ENCODE measurements around the gene PRSS1.
"Not testable (repeated sequence)": the region's sequence is repeated elsewhere in the genome, so short reads cannot be mapped to it uniquely, and the experiment has no call there.

PRSS1 gene

GRCh38 chr7:142749218-142749993 is at the start of gene PRSS1:
TSS of gene PRSS1 (plus strand) at chr7:142749472. CDS start at chr7:142749485, 13 bp downstream.
- H3K9me3 ChIP-seq (ENCODE audit: control insufficient read depth in 5 of 5, low read length in 5 of 5): no peaks in the 10 kb centered on the region
- H3K4me1 ChIP-seq (ENCODE audit: control insufficient read depth in 5 of 5, insufficient read depth in 5 of 5, low read length in 5 of 5): no peaks in the 10 kb centered on the region
- no peak within 1 kb of the TSS for H3K9ac ChIP-seq (ENCODE audit: low read length in 5 of 5)
- peaks cover 0 to 7% (median 0%) of the 10 kb centered on the region in 5 donors for H3K27me3 ChIP-seq (ENCODE audit: control insufficient read depth in 5 of 5, insufficient read depth in 4 of 5, low read length in 5 of 5)
- H3K36me3 ChIP-seq (ENCODE audit: control insufficient read depth in 5 of 5, insufficient read depth in 5 of 5, low read length in 5 of 5): no peaks in the 10 kb centered on the region
- no peak within 1 kb of the TSS for H3K4me3 ChIP-seq (ENCODE audit: low read depth in 1 of 5, low read length in 5 of 5)
- no peak within 1 kb of the TSS for H3K27ac ChIP-seq (ENCODE audit: low read depth, low read length)

- not testable (repeated sequence) for H3K9ac ChIP-seq (ENCODE audit: low read length in 5 of 5); H3K27ac ChIP-seq (ENCODE audit: low read depth, low read length); H3K4me1 ChIP-seq (ENCODE audit: control insufficient read depth in 5 of 5, insufficient read depth in 5 of 5, low read length in 5 of 5); H3K36me3 ChIP-seq (ENCODE audit: control insufficient read depth in 5 of 5, insufficient read depth in 5 of 5, low read length in 5 of 5); H3K4me3 ChIP-seq (ENCODE audit: low read depth in 1 of 5, low read length in 5 of 5); H3K9me3 ChIP-seq (ENCODE audit: control insufficient read depth in 5 of 5, low read length in 5 of 5); H3K27me3 ChIP-seq (ENCODE audit: control insufficient read depth in 5 of 5, insufficient read depth in 4 of 5, low read length in 5 of 5)
Observed at GRCh38 chr7:142700935-142701334, 48.3 kb upstream of the PRSS1 start.

- Histone ChIP-seq H3K4me1 (ENCODE audit: control insufficient read depth in 5 of 5, insufficient read depth in 5 of 5, low read length in 5 of 5) (no peaks in the 10 kb centered on the region), H3K4me3 (ENCODE audit: low read depth in 1 of 5, low read length in 5 of 5) (no peak overlapping the region), H3K9me3 (ENCODE audit: control insufficient read depth in 5 of 5, low read length in 5 of 5) (no peaks in the 10 kb centered on the region), H3K36me3 (ENCODE audit: control insufficient read depth in 5 of 5, insufficient read depth in 5 of 5, low read length in 5 of 5) (no peaks in the 10 kb centered on the region), H3K9ac (ENCODE audit: low read length in 5 of 5) (no peak overlapping the region), H3K27ac (ENCODE audit: low read depth, low read length) (no peak overlapping the region), H3K27me3 (ENCODE audit: control insufficient read depth in 5 of 5, insufficient read depth in 4 of 5, low read length in 5 of 5) (no peaks in the 10 kb centered on the region)
Observed at GRCh38 chr7:142703655-142704305, 45.5 kb upstream of the PRSS1 start.

GRCh38 chr7:142708726-142709125 is 40.5 kb upstream of the PRSS1 start:
- not testable (repeated sequence) for H3K36me3 ChIP-seq (ENCODE audit: control insufficient read depth in 5 of 5, insufficient read depth in 5 of 5, low read length in 5 of 5); H3K9me3 ChIP-seq (ENCODE audit: control insufficient read depth in 5 of 5, low read length in 5 of 5); H3K27me3 ChIP-seq (ENCODE audit: control insufficient read depth in 5 of 5, insufficient read depth in 4 of 5, low read length in 5 of 5); H3K4me3 ChIP-seq (ENCODE audit: low read depth in 1 of 5, low read length in 5 of 5); H3K9ac ChIP-seq (ENCODE audit: low read length in 5 of 5); H3K4me1 ChIP-seq (ENCODE audit: control insufficient read depth in 5 of 5, insufficient read depth in 5 of 5, low read length in 5 of 5); H3K27ac ChIP-seq (ENCODE audit: low read depth, low read length)

DNA sequence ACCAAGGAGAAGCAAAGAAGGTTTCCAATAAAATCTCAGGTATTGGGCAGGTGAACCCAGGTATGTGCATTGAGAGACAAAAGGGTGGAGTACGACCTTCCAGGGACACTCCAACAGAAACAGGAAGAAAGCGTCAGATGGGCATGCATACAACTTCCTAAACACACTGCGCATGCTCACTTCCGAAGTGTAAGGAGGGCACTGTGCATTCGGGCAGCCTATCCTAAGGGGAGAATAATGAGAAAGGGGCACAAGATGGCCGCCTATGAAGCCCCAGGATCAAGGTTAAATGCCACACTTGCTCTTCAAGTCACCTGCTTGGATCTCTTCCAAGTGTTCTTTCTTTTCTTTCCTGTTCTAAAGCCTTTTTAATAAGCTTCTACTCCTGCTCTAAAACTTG is 39.4 kb upstream of the PRSS1 start:
- H3K27ac ChIP-seq (ENCODE audit: low read depth, low read length): no peak overlapping the region
- no peak overlapping the region for H3K4me3 ChIP-seq (ENCODE audit: low read depth in 1 of 5, low read length in 5 of 5)
- no peaks in the 10 kb centered on the region for H3K4me1 ChIP-seq (ENCODE audit: control insufficient read depth in 5 of 5, insufficient read depth in 5 of 5, low read length in 5 of 5)
- H3K27me3 ChIP-seq (ENCODE audit: control insufficient read depth in 5 of 5, insufficient read depth in 4 of 5, low read length in 5 of 5): peaks cover 0 to 4% (median 0%) of the 10 kb centered on the region in 5 donors
- no peaks in the 10 kb centered on the region for H3K9me3 ChIP-seq (ENCODE audit: control insufficient read depth in 5 of 5, low read length in 5 of 5)
- no peaks in the 10 kb centered on the region for H3K36me3 ChIP-seq (ENCODE audit: control insufficient read depth in 5 of 5, insufficient read depth in 5 of 5, low read length in 5 of 5)
- H3K9ac ChIP-seq (ENCODE audit: low read length in 5 of 5): no peak overlapping the region

- Histone ChIP-seq H3K4me1 (ENCODE audit: control insufficient read depth in 5 of 5, insufficient read depth in 5 of 5, low read length in 5 of 5) (no peaks in the 10 kb centered on the region), H3K27me3 (ENCODE audit: control insufficient read depth in 5 of 5, insufficient read depth in 4 of 5, low read length in 5 of 5) (peaks cover 0 to 4% (median 0%) of the 10 kb centered on the region in 5 donors), H3K9me3 (ENCODE audit: control insufficient read depth in 5 of 5, low read length in 5 of 5) (no peaks in the 10 kb centered on the region), H3K9ac (ENCODE audit: low read length in 5 of 5) (no peak overlapping the region), H3K4me3 (ENCODE audit: low read depth in 1 of 5, low read length in 5 of 5) (no peak overlapping the region), H3K36me3 (ENCODE audit: control insufficient read depth in 5 of 5, insufficient read depth in 5 of 5, low read length in 5 of 5) (no peaks in the 10 kb centered on the region), H3K27ac (ENCODE audit: low read depth, low read length) (no peak overlapping the region)
Observed at GRCh38 chr7:142711196-142711595, 38.1 kb upstream of the PRSS1 start.

- no peak overlapping the region for H3K9ac ChIP-seq (ENCODE audit: low read length in 5 of 5)
- H3K27ac ChIP-seq (ENCODE audit: low read depth, low read length): no peak overlapping the region
- H3K27me3 ChIP-seq (ENCODE audit: control insufficient read depth in 5 of 5, insufficient read depth in 4 of 5, low read length in 5 of 5): peaks cover 0 to 4% (median 0%) of the 10 kb centered on the region in 5 donors
- H3K4me1 ChIP-seq (ENCODE audit: control insufficient read depth in 5 of 5, insufficient read depth in 5 of 5, low read length in 5 of 5): no peaks in the 10 kb centered on the region
- H3K4me3 ChIP-seq (ENCODE audit: low read depth in 1 of 5, low read length in 5 of 5): no peak overlapping the region
- no peaks in the 10 kb centered on the region for H3K36me3 ChIP-seq (ENCODE audit: control insufficient read depth in 5 of 5, insufficient read depth in 5 of 5, low read length in 5 of 5)
- H3K9me3 ChIP-seq (ENCODE audit: control insufficient read depth in 5 of 5, low read length in 5 of 5): no peaks in the 10 kb centered on the region
Observed at GRCh38 chr7:142711746-142712616, 37.3 kb upstream of the PRSS1 start.

DNA sequence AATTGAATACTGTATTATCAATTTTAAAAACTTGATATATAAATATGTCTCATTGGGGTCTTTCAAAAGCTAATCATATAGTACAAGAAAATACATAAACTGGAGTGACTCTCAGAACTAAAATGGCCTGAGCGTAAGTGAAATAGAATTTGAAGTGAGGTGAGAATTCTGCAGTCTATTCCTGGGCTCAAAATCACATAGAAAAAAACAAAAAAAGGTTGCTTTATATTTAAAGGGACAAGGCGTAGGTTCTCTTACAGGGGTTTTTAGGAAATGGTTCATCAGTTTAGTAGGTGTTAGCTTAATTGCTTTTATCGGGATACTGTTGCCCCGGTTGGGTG is 36.7 kb upstream of the PRSS1 start:
- no peaks in the 10 kb centered on the region for H3K36me3 ChIP-seq (ENCODE audit: control insufficient read depth in 5 of 5, insufficient read depth in 5 of 5, low read length in 5 of 5)
- no peak overlapping the region for H3K9ac ChIP-seq (ENCODE audit: low read length in 5 of 5)
- H3K4me3 ChIP-seq (ENCODE audit: low read depth in 1 of 5, low read length in 5 of 5): no peak overlapping the region
- no peaks in the 10 kb centered on the region for H3K4me1 ChIP-seq (ENCODE audit: control insufficient read depth in 5 of 5, insufficient read depth in 5 of 5, low read length in 5 of 5)
- H3K9me3 ChIP-seq (ENCODE audit: control insufficient read depth in 5 of 5, low read length in 5 of 5): no peaks in the 10 kb centered on the region
- peaks cover 0 to 4% (median 0%) of the 10 kb centered on the region in 5 donors for H3K27me3 ChIP-seq (ENCODE audit: control insufficient read depth in 5 of 5, insufficient read depth in 4 of 5, low read length in 5 of 5)
- H3K27ac ChIP-seq (ENCODE audit: low read depth, low read length): no peak overlapping the region

DNA sequence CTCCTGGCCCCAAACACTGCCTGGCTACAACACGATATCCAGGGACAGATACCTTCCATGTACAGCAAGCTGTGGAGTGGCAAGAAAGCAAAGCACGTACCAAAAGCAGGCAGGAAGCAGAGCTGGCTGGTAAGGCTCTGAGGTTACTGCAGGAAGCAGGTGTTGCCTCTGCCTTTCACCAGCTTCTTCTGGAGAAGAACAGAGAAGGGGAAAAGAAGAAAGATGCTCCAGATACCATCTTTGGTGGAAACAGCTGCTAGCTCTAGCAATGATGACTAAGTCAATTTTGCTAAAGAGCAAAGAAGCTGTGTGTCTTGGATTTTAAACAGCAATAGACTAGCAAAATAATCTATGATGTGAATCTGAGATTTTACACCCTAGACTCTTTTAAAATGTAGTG is 34.9 kb upstream of the PRSS1 start:
- no peak overlapping the region for H3K27ac ChIP-seq (ENCODE audit: low read depth, low read length)
- no peaks in the 10 kb centered on the region for H3K4me1 ChIP-seq (ENCODE audit: control insufficient read depth in 5 of 5, insufficient read depth in 5 of 5, low read length in 5 of 5)
- H3K9me3 ChIP-seq (ENCODE audit: control insufficient read depth in 5 of 5, low read length in 5 of 5): no peaks in the 10 kb centered on the region
- H3K4me3 ChIP-seq (ENCODE audit: low read depth in 1 of 5, low read length in 5 of 5): no peak overlapping the region
- H3K9ac ChIP-seq (ENCODE audit: low read length in 5 of 5): no peak overlapping the region
- H3K27me3 ChIP-seq (ENCODE audit: control insufficient read depth in 5 of 5, insufficient read depth in 4 of 5, low read length in 5 of 5): peaks cover 0 to 4% (median 0%) of the 10 kb centered on the region in 5 donors
- H3K36me3 ChIP-seq (ENCODE audit: control insufficient read depth in 5 of 5, insufficient read depth in 5 of 5, low read length in 5 of 5): no peaks in the 10 kb centered on the region

GRCh38 chr7:142716596-142716995 is 32.7 kb upstream of the PRSS1 start:
- Histone ChIP-seq H3K27ac (ENCODE audit: low read depth, low read length) (no peak overlapping the region), H3K27me3 (ENCODE audit: control insufficient read depth in 5 of 5, insufficient read depth in 4 of 5, low read length in 5 of 5) (peaks cover 0 to 3% (median 0%) of the 10 kb centered on the region in 5 donors), H3K9ac (ENCODE audit: low read length in 5 of 5) (no peak overlapping the region), H3K4me3 (ENCODE audit: low read depth in 1 of 5, low read length in 5 of 5) (no peak overlapping the region), H3K36me3 (ENCODE audit: control insufficient read depth in 5 of 5, insufficient read depth in 5 of 5, low read length in 5 of 5) (no peaks in the 10 kb centered on the region), H3K9me3 (ENCODE audit: control insufficient read depth in 5 of 5, low read length in 5 of 5) (no peaks in the 10 kb centered on the region), H3K4me1 (ENCODE audit: control insufficient read depth in 5 of 5, insufficient read depth in 5 of 5, low read length in 5 of 5) (no peaks in the 10 kb centered on the region)
